ENCODE data around the gene VNN1.

VNN1 gene, protein sequence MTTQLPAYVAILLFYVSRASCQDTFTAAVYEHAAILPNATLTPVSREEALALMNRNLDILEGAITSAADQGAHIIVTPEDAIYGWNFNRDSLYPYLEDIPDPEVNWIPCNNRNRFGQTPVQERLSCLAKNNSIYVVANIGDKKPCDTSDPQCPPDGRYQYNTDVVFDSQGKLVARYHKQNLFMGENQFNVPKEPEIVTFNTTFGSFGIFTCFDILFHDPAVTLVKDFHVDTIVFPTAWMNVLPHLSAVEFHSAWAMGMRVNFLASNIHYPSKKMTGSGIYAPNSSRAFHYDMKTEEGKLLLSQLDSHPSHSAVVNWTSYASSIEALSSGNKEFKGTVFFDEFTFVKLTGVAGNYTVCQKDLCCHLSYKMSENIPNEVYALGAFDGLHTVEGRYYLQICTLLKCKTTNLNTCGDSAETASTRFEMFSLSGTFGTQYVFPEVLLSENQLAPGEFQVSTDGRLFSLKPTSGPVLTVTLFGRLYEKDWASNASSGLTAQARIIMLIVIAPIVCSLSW

DNA sequence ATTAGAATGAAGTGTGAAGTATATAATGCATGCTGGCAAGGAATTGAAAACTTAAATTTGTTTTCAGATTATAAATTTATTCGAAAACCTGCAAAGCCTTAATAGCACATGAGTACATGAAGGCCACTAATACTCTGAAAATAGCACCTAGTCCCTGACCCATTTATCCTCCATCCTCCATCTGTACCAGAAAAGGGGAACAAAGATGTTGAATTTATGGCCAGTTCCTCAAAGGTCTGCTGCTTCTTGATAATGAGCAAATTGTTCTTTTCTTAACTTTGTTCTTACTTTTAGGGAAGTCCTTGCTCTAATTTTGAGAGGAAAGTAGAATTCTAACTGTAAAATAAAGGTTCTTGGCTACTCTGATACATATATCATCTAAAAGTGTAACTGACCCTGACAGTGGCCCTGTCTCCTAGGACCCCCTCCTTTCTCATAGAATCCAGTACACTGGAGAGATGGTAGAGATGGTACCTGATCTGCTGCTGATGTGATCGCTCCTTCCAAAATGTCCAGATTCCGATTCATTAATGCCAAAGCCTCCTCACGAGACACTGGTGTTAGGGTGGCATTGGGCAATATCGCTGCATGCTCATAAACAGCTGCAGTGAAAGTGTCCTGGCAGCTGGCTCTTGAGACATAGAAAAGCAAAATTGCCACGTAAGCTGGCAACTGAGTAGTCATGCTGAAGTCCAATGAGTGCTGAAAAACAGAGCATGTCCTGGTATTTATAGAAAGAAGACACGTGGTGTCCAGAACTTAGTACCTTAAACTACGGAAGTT lies at the start of gene VNN1:
VNN1 (minus strand) TSS at position 704 of the 783 bp plus-strand sequence; CDS start at position 684, 20 bp downstream.
- no peak for DNase-seq

DNA sequence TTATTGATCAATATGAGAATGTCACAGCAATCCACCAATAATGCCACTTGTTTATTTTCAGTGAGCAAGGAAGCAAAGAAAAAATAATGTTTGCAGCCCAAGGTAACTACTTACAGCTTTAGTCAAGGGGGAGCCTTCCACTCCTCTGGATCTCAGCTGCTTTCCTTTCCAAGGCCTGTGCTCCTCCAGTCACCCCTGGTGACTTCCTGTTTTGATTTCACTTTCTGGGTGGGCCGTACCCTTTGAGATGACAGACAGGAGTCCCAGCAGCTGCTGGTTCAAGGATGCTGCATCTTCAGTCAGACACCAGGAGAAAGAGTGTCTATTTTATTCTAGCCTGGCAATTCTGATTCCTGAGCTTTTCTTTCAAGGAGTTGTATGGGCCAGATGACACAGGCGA lies 49.4 kb upstream of the VNN1 start:
- no peak for DNase-seq

DNA sequence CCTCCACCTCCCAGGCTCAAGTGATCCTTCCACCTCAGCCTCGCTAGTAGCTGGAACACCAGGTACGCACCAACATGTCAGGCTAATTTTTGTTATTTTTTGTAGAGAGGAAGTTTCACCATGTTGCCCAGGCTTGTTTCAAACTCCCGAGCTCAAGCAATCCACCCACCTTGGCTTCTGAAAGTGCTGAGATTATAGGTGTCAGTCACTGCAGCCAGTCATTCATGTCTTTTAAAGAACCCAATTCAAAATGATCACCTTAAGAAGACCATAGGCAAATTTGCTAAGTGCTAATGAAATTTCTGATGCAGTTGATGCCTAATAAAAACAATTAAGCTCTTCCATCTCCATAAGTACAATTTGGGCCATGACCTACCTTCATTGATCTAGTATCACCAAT lies 46.4 kb upstream of the VNN1 start:
- no peak for DNase-seq

DNA sequence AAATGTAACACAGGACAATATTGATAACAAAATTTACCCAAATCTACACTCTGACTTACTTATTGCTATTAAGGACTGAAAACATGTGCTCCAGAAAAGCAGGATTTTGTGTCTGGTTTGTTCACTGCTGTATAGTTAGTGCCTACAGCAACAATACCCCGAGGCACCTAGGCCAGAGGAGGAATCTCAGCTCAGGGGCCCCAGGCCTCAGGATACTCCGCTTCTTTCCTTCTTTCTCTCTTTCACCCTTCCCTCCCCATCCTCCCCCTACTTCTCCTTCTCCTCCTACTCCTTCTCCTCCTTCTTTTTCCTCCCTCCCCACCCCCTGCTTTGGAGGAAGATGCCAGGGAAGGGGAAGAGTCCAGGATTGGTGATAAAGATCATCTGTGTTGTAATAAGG lies 44.8 kb upstream of the VNN1 start:
- no peak for DNase-seq

DNA sequence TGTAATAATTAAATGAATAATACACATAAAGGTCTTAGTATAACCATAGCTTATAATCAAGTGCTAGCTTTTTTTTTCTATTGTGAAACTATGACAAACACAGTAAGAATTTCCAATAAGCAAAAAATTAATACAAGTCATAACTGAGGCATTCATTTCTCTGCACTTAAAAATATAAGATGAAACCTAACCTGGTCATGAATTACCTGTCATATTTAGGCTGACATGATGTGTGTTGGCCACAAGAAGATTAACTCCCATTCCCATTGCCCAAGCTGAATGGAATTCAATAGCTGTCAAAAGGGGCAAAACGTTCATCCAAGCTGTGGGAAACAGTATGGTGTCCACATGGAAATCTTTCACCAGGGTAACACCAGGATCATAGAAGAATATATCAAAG lies 38.4 kb upstream of the VNN1 start:
- DNase-seq, result no peak

DNA sequence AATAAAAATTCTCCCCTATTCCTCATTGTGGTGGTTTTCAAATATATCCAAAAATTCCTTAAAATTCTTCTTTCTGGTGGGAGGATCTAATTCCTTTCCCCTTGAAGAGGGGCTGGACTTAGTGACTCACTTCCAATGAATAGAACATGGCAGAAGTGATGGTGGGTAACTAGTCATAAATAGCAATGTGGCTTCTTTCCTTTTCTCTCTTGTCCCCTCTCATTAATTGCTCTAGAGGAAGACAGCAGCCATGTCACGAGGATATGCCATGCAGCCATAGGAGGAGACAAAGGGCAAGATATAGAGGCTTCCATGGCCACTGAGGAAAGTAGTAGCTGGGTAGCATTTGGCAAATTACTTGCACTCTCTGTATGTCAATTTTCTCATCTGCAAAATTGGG lies 38.0 kb upstream of the VNN1 start:
- DNase-seq, result no peak

DNA sequence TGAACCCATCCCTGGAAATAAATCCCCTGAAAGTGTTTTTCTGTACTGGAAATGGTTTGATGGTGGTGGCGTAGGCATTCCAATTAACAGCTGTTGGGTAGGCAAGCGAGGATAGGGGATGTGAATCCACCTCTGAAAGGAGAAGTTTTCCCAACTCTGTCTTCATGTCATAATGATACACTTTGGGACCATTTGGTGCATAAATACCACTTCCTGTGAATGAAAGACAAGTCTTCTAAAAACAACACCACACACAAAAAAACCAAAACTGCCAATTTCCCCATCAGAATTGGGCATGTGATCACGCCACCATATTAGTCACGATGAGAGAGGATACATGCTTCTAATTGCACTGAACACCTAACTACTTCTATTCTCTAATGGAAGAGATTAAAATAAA lies 37.5 kb upstream of the VNN1 start:
- no peak for DNase-seq

DNA sequence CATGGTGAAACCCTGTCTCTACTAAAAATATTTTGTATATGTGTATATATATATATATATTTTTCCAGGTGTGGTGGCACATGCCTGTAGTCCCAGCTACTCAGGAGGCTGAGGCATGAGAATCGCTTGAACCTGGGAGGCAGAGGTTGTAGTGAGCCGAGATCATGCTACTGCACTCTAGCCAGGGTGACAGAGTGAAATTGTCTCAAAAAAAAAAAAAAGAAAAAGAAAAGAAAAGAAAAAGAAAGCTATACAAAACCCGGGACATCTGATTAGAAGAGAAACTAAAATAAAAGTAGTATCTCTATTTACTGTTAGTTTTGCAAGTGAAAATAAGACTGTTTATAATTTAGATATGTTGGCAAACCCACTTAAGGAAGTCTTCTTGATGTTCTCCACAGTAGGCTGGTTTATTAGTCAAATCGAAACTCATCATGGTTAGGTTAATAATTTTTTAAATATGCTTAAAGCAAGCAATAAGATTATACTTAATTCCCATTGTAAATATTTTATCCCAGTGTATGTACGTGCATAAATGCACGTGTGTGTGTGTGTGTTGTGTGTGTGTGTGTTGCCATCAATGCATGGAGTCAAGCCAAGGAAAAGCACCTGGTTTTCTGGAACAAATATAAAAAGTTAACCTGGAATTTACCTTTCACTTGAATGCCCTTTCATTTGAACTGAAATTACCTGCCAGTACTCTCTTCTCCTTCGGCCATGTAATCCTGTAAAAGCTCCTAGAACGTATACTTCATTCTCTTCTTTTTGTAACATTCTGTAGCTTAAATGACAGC lies 36.8 kb upstream of the VNN1 start:
- no peak for DNase-seq

DNA sequence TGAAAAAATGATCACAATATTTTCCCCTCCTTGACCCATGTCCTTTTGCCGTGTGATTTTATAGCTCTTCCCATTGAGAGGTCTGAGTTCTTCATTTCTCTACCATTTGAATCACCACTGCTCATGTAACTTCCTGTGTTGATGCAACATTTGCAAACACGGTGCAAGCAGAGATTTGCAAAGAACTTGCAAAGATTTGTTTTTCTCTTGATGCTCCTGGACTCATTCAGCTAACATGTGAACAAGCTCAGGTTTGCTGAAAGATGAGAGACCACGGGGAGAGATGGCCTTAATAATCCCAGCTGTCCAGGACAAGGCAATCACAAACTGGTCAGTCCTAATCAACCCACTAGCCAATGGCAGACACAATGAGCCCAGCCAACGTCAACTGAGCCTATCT lies 35.3 kb upstream of the VNN1 start:
- no peak for DNase-seq

DNA sequence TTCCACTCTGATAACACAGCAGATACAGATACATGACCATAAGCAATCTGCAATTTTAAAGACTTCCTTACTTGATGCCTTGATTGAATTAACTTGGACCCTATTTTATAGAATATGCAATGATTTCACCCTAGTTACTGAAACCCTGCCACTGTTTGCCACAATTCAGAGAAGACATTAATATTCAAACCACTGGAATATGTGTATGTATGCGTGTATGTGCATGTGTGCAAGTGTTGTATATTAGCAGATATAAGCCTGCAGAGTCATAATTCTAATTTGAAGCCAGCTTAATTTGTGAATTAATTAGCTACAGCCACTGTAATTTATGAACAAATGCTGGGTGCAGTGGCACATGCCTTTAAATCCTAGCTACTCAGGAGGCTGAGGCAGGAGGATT lies 34.6 kb upstream of the VNN1 start:
- no peak for DNase-seq

DNA sequence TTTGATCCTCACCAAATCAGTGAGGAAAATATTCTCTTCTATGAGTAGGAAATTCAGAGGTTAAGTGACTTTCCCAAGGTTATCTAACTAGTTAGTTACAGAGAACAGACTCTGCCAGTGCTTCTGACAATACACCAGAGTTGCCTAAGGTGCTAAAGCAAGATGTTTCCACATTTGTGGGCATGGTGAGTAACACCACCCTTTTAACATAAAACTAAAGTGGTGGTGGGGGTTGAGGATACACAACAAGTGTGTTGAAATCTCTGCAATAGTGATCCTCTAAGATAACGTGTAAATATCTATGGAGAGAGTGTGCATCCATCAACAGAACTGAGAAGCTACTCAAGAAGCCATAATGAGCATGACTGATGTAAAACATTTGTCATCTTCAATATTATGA lies 32.2 kb upstream of the VNN1 start:
- no peak for DNase-seq

DNA sequence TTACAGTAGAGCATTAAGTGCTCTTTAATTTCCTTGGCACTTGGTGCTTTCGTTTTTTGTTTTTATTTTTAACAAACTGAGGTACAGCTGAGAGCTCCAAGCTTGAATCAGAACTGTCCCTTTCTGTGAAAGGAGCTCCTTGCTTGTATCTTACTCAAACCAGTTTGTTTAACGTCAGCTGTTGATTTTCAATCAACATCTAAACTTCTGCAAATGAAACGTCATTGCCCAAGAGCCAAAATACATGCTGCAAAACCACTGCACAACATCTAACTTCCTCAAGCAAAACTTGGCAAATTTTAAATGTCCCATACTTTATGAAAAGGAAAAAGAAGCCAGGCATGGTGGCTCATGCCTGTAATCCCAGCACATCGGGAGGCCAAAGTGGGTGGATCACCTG lies 28.6 kb upstream of the VNN1 start:
- no peak for DNase-seq

DNA sequence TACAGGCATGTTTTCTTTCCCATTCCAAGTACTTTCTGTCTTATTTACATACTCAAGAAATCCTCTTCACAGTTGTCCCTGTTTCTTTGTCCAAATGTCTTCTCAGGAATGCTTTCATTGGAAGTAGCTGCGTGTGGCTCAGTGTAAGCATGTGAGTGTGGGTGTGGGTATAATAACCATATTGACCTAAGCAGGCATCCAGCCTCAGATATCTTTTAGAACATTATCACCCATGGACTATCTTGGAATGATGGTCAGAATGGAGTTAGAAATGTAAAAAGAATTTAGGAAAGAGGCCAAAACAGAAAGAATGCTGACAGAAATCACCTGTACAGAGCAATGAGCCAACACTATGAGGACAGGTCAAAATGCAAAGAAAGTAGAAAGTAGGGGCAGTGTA lies 27.4 kb upstream of the VNN1 start:
- DNase-seq, result no peak

DNA sequence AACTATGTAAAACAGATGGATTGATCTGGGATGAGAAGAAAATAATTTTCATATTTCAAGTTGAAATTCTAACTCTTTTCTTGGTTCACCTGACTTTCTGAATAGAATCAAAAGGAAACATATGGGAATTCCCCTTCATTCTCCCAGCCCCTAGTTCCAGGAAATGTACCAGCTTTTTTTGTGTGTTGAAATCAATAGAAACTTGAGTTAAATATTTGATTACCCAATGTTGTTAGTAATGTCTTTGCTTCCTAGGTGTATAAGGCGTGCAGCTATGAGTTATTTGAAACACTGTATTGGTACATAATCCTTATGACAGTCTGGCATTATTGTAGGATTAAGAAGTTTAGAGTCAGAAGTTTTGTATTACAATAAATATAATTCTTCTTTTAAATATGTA lies 22.4 kb upstream of the VNN1 start:
- DNase-seq, result no peak

DNA sequence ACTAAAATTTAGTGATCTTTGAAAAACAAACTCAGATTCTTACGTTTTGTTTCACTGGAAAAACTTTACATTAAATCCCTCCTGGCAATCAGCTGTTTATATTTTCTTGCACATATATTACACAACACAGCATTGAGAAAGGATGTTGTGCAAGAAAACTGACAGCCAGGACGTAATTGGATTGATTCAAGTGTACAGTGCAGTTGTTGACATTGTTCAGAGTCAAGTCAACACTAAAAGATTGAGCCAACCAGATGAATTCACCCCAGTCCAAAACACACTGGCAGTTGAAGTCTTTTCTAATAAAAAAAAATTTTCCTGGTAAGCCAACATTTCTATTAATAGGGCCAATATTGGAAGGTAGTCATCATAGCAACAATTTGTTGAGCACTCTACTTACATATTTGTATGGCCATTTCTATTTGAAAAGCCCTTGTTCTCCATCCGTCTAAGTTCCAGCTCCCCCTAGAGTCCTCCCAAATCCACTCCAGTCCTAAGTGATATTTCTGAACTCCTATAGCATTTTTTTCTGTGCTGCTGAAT lies 20.9 kb upstream of the VNN1 start:
- DNase-seq, result no peak

DNA sequence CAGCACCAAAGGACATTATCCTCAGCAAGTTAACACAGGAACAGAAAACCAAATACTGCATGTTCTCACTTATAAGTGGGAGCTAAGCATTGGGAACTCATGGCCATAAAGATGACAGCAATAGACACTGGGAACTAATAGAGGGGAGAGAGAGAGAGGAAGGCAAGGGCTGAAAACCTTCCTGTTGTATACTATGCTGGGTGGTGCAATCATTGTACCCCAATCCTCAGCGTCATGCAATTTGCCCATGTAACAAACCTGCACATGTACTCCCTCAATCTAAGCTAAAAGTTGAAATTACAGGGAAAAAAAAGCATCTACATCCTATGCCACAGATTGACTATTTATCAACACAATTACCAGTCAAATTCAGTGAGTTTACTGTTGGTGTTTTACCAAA lies 20.0 kb upstream of the VNN1 start:
- DNase-seq, result no peak

DNA sequence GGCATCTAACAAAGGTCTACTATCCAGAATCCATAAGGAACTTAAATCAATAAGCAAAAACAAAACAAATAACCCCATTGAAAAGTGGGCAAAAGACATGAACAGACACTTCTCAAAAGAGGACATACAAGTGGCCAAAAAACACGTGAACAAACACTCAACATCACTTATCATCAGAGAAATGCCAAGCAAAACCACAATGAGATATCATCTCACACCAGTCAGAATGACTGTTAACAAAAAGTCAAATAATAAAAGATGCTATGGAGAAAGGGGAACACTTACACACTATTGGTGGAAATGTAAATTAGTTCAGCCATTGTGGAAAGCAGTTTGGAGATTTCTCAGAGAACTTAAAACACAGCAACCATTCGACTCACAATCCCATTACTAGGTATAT lies 19.4 kb upstream of the VNN1 start:
- no peak for DNase-seq

DNA sequence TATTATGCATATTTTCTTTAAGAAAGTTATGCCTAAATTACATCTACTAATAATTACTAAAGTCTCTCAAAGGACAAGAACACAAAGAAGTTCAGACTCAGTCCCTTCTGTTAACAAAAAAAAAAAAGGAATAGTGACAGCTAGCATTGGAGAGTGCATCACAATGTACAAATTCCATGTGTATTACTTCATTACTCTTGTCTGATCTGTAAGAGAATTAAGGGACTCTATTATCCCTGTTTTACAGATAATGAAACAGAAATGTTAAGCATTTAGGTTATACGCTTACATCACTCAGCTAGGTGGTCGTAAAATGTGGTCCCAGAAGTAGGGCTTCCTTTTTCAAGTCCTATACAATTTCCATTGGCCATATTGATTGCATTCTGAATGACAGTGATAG lies 17.2 kb upstream of the VNN1 start:
- DNase-seq, result no peak

DNA sequence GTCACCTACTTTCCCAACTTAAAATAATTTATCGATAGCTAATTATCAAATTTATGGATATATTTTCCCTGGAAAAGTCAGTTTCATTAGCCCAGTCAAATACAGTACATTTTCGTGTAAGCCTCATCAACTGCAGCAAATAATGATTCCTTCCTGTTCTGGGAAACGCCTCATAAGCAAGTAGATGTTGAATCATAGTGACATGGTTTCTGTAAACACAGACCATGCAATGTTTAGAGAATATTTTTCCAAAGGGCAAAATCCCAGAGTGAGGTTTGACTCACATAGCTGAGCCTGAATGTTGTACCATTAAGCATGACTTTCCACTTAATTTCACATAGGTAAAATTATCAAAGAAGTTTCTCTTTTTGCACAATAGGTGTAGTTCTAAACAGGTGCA lies 16.7 kb upstream of the VNN1 start:
- no peak for DNase-seq

DNA sequence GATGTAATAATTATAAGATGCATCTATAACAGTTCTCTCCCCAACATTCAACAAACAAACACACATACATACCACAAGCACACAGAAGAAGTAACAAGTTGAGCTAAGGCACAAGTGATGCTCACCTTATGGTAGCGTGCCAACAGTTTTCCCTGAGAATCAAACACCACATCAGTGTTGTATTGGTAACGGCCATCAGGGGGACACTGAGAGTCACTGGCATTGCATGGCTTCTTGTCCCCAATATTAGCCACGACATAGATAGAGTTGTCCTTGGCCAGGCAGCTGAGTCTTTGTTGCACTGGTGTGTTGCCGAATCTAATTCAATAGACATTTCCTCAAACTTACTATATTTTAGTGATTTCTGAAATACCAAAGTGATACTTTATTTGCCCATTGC lies 14.8 kb upstream of the VNN1 start:
- DNase-seq, result no peak

DNA sequence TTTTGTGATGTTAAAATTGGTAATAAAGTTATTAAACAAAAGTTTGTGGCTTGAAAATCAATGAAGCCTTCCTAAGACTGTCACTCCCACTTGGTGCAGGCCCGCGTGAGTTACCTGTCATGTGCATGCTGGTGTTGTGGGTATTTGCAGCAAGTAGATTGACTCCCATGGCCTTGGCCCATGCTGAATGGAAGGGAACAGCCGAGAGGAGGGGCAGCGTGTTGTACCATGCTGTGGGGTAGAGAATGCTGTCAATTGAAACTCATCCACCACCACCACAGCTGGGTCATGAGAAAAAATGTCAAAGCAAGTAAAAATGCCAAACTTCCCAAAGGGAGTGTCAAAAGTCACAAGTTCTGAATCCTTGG lies 12.7 kb upstream of the VNN1 start:
- no peak for DNase-seq

DNA sequence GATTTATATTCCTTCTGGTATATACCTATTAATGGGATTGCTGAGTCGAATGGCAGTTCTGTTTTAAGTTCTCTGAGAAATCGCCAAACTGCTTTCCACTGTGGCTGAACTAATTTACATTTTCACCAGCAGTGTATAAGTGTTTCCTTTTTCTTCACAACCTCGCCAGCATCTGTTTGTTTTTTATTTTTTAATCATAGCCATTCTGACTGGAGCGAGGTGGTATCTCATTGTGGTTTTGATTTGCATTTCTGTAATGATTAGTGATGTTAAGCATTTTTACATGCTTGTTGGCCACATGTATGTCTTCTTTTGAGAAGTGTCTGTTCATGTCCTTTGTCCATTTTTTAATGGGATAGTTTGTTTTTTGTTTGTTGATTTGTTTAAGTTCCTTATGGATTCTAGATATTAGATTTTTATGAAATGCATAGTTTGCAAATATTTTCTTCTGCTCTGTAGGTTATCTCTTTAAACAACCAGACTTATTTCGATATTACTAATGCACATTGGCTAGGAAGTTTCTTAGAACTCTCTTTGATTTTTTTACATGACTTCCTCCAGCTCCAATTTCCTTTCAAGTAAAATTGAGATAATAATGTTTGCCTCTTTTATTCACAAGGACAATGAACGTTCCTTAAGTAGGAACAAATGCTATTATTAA lies 12.2 kb upstream of the VNN1 start:
- no peak for DNase-seq

DNA sequence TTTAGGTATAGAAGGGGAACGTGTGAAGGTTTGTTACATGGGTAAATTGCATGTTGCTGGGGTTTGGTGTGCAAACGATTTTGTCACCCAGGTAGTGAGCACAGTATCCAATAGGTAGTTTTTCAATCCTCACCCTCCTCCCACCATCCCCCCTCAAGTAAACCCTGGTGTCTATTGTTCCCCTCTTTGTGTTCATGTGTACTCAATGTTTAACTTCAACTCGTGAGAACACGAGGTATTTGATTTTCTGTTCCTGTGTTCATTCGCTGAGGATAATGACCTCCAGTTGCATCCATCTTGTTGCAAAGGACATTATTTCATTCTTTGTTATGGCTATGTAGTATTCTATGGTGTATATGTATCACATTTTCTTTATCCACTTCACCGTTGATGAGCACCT lies 11.6 kb upstream of the VNN1 start:
- DNase-seq, result no peak
